Measurements from ENCODE around the gene NFIB.

Gene NFIB

GRCh38 chr9:14307989-14308852 is 5.7 kb downstream of the NFIB start:
- DNase-seq (ENCODE audit: low spot score): no peak
- no peak for FAIRE-seq

- DNase-seq (ENCODE audit: low spot score): no peak
- FAIRE-seq: no peak
Measured at GRCh38 chr9:14306672-14307660, 7.0 kb downstream of the NFIB start.

DNA sequence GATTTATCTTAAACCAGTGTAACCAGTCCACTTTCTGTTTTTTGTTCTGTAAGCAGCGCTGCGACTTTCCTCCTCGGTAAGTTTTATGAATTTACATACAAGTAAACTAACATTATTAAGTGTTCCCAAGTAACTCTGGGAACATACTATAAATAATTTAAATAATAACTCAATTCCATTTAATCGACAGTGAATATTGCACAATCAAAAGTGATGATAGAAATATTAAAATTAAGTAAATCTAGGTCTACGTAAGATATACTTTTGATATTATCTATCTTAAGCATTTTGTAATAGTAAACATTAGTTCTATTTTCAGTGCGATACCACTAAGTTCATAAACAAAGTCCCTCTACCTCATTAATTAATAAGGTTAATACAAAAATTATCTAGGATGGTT is 7.8 kb downstream of the NFIB start:
- DNase-seq (ENCODE audit: low spot score) (no peak), FAIRE-seq (no peak)

GRCh38 chr9:14304259-14304658 is 9.7 kb downstream of the NFIB start:
- DNase-seq (ENCODE audit: low spot score) (no peak), FAIRE-seq (no peak)

DNA sequence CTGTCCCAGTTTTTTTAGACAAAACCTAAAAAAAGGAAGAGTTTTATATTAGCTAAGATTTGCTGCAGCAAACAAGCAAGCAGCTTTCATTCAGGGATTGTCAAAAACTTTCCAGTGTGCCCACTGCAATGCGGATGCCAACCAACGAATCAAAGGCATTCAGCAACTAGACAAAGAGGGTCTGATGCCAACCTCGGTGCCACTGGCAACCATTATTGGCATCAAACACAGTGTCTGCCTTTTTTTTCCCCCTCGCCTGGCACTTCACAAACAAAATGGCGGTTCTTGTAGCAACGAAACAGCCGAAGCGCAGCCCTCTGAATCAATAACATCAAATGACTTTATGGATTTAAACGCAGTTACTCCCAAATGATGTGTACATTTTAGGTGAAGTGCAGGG is 10.4 kb downstream of the NFIB start:
- DNase-seq (ENCODE audit: low spot score) (no peak), FAIRE-seq (no peak)

GRCh38 chr9:14303100-14303499 is 10.8 kb downstream of the NFIB start:
- FAIRE-seq (no peak), DNase-seq (ENCODE audit: low spot score) (no peak)

DNA sequence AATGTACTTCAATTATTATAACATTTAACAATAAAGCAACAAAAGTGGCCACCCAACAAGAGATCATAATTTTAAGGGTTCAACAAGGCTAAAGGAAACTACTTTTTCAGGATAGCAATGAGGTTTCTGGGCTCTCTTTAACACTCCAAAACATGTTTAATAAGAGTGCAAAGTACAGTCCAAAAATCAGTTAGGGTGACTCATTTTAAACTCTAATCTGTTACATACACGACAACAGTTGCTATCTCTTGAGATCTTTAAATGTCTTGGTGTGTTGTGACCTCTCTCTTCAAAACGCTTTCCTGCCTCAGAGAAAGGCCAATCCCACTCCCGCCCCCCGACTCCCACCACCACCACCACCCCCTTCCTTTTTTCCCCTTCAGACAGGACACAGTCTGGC is 11.5 kb downstream of the NFIB start:
- FAIRE-seq: no peak
- DNase-seq (ENCODE audit: low spot score): no peak

DNA sequence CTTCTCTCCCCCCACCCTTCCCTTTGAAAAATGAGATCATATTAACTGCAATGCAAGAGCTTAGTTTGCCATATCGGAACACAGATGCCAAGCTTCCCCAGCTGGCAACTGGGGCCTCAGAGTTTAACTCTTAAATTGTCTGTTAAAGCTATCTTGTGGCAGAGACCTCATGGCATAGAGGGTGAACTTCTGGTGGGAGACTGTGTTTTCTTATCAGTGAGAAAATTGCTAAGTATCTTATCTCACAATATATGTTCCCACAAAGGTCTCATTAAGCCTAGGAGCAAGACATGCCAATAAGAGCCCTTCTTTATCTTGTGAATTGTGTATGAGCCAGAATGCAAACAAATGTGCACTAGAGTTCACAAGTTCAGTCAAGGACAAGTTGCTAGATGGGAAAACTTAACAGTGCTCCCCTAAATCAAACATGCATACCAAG is 12.3 kb downstream of the NFIB start:
- DNase-seq (ENCODE audit: low spot score): no peak
- no peak for FAIRE-seq

DNA sequence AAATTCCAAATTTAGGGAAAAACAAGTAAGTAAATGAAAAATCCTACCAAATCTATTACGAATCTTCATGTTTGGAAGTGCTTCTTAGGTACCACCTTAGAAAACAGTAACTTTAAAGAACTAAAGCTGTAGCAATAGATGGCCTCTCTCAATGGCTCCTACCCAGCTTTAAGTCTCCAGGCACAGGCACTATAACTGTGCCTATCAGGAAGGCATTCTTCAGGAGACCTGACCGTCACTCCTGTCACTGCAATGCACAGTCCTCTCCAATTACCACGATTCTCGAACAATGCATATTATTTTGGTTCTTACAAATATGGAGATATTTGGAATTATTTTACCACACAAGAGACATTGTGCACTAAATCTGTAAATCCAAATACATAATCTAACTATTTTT is 12.9 kb downstream of the NFIB start:
- DNase-seq (ENCODE audit: low spot score) (no peak), FAIRE-seq (no peak)

DNA sequence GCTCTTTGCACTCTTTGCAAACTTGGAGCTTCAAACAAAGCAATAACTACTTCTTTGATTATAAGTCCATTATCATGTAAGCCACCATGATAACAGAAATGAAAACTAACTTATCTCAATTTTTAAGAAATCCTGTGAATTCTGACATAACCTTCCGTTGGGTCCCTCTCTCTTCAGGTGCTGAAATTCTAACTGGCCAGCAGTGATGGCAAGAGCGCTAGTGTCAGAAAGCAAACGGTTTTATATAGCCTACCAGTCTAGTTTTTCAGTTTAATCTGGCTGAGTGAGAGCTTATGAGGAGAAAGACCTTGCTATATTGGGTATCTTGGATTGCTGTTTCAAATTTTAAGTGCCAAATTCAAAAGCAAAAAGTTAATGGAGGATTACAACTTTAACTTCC is 13.4 kb downstream of the NFIB start:
- DNase-seq (ENCODE audit: low spot score) (no peak), FAIRE-seq (no peak)

DNA sequence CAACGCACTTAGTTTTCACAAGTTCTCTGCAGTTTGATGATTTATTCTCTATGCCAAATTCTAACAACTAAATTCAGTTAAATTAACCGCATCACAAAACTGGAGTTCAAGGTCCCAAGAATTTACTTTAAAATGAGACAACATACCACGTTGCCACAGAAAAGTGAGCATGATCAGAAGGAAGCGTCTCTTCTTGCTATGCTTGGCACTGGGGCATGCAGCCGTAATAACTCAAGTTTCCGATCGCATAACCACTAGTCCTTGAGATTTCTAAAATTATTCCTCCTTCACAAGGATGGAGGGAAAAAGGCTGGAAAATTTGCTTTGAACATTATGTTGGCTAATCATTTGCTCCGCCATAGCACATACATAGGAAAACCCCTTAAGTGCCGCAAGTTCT is 13.9 kb downstream of the NFIB start:
- FAIRE-seq (no peak), DNase-seq (ENCODE audit: low spot score) (no peak)

DNA sequence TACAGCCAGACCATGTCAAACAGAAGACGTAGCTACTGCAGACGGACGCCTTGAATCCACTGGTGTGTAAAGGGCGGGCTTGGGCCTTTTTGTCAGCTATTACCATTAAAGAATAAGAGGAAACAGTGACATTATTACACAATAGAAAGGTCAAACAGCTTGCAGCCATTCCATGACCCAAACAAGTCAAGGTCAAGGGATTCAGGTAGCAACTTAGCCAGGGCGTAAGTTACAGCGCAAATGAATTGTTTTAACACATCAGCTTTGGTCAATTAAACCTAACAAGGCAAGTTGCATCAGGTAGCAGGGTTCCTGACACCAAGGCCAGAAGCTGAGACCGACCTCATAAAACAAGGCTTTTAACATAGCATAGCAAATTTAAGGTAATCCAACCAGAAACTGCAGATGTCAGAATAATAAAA is 15.3 kb downstream of the NFIB start:
- no peak for FAIRE-seq
- DNase-seq (ENCODE audit: low spot score): no peak

DNA sequence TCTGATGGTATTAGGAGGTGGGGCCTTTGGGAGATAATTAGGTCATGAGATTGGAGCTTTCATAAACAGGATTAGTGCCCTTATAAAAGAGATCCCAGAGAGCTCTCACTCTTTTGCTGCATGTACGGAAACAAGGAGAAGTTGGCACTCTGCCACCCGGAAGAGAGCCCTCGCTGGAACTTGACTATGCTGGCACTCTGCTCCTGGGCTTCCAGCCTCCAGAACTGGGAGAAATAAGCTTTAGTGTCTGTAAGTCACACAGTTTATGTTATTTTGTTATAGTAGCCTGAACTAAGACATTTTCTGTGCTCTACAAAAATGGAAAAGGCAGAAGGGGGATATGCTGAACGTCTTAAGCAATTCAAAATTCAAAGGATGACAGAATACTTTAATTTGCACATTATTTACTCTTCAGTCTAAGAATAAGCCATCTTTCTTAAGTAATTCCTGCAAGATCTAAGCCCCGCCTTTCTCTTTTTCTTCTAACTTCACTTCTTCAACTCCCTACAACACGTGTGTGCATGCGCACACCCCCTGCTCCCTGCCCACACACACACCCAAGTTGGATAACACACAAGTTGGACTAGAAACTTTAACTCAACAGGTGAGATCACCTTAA is 17.3 kb downstream of the NFIB start:
- DNase-seq (ENCODE audit: low spot score) (no peak), FAIRE-seq (no peak)

DNA sequence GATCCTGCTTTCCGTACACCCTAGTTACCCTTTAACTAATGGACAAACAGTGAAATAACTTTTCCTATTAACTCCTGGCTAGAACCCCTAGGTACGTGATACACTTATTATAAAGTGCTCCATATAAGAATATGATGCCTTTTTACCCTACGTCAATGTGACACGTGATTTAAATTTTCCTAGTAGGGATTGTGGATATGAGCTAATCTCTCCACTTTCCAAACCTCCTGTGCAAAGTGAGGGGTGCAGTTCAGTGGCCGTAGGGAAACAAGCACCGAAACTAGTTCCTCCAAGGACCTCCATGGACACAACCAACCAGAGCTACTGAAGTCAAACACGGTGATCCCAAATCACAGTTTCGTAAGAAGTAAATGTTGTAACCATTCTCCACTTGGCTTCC is 19.3 kb downstream of the NFIB start:
- FAIRE-seq (no peak), DNase-seq (ENCODE audit: low spot score) (no peak)

DNA sequence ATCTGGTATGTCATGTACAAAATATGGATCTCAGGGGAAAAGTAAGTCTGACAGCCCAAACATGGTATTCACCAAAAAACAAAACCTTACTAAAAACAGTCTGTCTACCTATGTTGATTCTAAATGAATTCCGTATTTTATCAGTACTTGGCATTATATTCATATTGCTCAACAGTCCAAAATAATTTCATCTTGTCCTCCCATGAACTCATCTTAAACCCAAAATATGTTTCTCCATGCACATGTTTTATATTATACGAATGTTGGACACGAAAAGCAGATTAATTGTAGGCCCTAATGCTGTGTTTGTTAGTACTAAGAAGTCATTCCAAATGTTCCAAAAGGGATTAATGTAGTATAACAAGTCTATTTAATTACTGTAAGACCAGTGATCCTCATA is 20.1 kb downstream of the NFIB start:
- DNase-seq (ENCODE audit: low spot score) (no peak), FAIRE-seq (no peak)

DNA sequence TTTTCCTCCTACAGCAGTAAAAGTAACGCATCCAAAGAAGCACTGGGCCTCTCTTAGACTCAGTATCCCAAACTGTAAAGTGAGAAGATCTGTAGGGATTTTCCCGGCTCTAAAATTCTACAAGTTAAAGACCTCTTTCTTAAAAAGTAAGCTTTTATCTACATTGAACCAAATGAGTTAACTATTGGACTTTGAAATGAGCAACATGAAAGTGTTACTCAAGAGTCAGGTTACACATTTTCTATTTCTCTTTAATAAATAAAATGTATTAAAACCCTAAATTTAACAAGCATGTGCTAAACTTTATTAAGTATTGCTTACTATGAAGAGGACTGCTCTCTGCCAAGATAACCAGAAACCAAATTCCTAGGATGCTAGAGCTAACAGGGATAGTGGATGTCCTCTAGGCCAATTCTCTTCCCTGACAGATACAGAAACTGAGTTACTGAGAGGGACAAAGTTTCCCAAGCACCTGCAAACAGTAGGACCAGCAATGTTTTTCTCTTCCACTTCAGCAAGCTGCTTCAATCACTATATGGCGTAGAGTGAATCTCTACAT is 21.7 kb downstream of the NFIB start:
- DNase-seq (ENCODE audit: low spot score) (no peak), FAIRE-seq (no peak)

- FAIRE-seq: no peak
- DNase-seq (ENCODE audit: low spot score): no peak
Measured at GRCh38 chr9:14289916-14290315, 24.0 kb downstream of the NFIB start.

GRCh38 chr9:14288433-14288832 is 25.5 kb downstream of the NFIB start:
- FAIRE-seq: no peak

DNA sequence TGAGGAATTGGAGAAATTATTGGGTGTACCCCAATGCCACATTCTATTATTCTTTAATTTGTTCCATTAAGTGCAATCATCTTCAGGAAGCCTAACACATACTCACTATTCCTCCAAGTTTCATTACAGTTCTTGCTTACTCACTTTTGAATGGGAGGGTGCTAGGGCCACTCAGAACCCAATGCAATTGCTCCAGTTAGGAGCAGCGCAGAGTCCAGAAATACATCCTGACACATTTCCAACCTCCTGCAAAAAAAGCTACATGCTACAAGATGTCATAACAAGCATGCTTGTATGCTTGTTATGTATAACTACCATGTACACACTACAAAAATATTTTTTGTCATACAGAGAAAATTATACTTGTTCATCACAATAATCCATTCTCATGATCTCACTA is 27.8 kb downstream of the NFIB start:
- DNase-seq (ENCODE audit: low spot score): no peak
- no peak for FAIRE-seq

More at GRCh38 chr9:14288433-14288832, 25.5 kb downstream of the NFIB start:
- DNase-seq (ENCODE audit: low spot score): no peak

- FAIRE-seq (no peak), DNase-seq (ENCODE audit: low spot score) (no peak)
Measured at GRCh38 chr9:14283276-14283675, 30.7 kb downstream of the NFIB start.

- DNase-seq (ENCODE audit: low spot score): no peak
- no peak for FAIRE-seq
Measured at GRCh38 chr9:14281876-14282275, 32.1 kb downstream of the NFIB start.

Measured in urothelium cell line (cell line).